ENCODE results near the gene NAT10.

DNA sequence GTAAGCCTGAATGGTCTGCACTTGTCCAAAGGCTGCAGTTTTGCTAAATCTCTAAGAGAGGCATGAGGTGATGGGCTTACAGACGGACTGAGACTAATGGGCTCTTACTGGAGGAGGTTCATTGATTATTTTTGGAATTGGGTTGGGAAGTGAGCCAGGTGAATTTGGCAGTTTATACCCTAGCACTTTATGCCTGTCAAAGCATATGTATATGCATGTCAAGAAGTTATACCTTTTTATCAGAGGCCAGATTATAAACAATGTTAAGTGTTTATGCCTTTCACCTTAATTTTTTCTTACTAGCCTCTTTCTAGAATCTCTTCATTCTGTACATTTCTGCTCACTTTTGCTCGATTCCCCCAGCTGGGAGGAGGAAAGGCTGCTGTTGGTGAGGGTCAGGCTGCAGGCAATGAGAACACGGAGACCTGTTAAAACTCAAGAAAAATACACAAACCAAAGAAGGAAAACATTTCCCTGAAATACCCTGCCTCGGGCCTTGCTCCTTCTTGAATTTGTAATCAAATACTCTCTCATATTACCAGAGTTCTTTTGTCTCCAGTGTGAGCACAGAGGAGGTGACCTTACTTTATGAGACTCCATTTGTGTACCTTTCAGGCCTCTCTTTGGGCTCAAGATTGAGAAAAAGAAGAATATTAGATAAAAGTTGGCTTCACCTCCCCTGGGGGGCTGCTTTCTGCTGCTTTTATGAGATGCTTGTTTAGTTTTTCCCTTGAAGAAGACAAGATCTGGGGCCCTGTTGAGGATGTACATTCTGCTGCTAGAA, 19.6 kb downstream of the NAT10 start:
- TF ChIP-seq, protein P1, sequence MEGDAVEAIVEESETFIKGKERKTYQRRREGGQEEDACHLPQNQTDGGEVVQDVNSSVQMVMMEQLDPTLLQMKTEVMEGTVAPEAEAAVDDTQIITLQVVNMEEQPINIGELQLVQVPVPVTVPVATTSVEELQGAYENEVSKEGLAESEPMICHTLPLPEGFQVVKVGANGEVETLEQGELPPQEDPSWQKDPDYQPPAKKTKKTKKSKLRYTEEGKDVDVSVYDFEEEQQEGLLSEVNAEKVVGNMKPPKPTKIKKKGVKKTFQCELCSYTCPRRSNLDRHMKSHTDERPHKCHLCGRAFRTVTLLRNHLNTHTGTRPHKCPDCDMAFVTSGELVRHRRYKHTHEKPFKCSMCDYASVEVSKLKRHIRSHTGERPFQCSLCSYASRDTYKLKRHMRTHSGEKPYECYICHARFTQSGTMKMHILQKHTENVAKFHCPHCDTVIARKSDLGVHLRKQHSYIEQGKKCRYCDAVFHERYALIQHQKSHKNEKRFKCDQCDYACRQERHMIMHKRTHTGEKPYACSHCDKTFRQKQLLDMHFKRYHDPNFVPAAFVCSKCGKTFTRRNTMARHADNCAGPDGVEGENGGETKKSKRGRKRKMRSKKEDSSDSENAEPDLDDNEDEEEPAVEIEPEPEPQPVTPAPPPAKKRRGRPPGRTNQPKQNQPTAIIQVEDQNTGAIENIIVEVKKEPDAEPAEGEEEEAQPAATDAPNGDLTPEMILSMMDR (conservative IDR thresholded peaks at IDR 0.05; ENCODE audit: low read depth in 2 of 2) = no peak
- TF ChIP-seq EZH2 (IDR thresholded peaks at IDR 0.05; ENCODE audit: low read depth, unreplicated experiment) (no peak), EZH2phosphoT487 (IDR thresholded peaks at IDR 0.05; ENCODE audit: unreplicated experiment) (no peak), ZNF114 (CRISPR knock-in tag; IDR thresholded peaks at IDR 0.05) (no peak), POLR2AphosphoS5 (IDR thresholded peaks at IDR 0.05; ENCODE audit: low read depth) (no peak), JUNB (IDR thresholded peaks at IDR 0.05; ENCODE audit: unreplicated experiment) (no peak), ZNF331 (CRISPR knock-in tag; IDR thresholded peaks at IDR 0.05; ENCODE audit: low read depth) (no peak), STAT1 (IDR thresholded peaks at IDR 0.05; ENCODE audit: unreplicated experiment) (no peak), CREB1 (CRISPR knock-in tag; IDR thresholded peaks at IDR 0.05; ENCODE audit: low read depth) (no peak), NANOG (IDR thresholded peaks at IDR 0.05; ENCODE audit: borderline replicate concordance) (no peak)
- TF ChIP-seq, protein P2, sequence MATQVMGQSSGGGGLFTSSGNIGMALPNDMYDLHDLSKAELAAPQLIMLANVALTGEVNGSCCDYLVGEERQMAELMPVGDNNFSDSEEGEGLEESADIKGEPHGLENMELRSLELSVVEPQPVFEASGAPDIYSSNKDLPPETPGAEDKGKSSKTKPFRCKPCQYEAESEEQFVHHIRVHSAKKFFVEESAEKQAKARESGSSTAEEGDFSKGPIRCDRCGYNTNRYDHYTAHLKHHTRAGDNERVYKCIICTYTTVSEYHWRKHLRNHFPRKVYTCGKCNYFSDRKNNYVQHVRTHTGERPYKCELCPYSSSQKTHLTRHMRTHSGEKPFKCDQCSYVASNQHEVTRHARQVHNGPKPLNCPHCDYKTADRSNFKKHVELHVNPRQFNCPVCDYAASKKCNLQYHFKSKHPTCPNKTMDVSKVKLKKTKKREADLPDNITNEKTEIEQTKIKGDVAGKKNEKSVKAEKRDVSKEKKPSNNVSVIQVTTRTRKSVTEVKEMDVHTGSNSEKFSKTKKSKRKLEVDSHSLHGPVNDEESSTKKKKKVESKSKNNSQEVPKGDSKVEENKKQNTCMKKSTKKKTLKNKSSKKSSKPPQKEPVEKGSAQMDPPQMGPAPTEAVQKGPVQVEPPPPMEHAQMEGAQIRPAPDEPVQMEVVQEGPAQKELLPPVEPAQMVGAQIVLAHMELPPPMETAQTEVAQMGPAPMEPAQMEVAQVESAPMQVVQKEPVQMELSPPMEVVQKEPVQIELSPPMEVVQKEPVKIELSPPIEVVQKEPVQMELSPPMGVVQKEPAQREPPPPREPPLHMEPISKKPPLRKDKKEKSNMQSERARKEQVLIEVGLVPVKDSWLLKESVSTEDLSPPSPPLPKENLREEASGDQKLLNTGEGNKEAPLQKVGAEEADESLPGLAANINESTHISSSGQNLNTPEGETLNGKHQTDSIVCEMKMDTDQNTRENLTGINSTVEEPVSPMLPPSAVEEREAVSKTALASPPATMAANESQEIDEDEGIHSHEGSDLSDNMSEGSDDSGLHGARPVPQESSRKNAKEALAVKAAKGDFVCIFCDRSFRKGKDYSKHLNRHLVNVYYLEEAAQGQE (IDR thresholded peaks at IDR 0.05; ENCODE audit: unreplicated experiment) = no peak
- TF ChIP-seq, protein P3, sequence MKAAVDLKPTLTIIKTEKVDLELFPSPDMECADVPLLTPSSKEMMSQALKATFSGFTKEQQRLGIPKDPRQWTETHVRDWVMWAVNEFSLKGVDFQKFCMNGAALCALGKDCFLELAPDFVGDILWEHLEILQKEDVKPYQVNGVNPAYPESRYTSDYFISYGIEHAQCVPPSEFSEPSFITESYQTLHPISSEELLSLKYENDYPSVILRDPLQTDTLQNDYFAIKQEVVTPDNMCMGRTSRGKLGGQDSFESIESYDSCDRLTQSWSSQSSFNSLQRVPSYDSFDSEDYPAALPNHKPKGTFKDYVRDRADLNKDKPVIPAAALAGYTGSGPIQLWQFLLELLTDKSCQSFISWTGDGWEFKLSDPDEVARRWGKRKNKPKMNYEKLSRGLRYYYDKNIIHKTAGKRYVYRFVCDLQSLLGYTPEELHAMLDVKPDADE (IDR thresholded peaks at IDR 0.05) = no peak
- TF ChIP-seq, protein P4, sequence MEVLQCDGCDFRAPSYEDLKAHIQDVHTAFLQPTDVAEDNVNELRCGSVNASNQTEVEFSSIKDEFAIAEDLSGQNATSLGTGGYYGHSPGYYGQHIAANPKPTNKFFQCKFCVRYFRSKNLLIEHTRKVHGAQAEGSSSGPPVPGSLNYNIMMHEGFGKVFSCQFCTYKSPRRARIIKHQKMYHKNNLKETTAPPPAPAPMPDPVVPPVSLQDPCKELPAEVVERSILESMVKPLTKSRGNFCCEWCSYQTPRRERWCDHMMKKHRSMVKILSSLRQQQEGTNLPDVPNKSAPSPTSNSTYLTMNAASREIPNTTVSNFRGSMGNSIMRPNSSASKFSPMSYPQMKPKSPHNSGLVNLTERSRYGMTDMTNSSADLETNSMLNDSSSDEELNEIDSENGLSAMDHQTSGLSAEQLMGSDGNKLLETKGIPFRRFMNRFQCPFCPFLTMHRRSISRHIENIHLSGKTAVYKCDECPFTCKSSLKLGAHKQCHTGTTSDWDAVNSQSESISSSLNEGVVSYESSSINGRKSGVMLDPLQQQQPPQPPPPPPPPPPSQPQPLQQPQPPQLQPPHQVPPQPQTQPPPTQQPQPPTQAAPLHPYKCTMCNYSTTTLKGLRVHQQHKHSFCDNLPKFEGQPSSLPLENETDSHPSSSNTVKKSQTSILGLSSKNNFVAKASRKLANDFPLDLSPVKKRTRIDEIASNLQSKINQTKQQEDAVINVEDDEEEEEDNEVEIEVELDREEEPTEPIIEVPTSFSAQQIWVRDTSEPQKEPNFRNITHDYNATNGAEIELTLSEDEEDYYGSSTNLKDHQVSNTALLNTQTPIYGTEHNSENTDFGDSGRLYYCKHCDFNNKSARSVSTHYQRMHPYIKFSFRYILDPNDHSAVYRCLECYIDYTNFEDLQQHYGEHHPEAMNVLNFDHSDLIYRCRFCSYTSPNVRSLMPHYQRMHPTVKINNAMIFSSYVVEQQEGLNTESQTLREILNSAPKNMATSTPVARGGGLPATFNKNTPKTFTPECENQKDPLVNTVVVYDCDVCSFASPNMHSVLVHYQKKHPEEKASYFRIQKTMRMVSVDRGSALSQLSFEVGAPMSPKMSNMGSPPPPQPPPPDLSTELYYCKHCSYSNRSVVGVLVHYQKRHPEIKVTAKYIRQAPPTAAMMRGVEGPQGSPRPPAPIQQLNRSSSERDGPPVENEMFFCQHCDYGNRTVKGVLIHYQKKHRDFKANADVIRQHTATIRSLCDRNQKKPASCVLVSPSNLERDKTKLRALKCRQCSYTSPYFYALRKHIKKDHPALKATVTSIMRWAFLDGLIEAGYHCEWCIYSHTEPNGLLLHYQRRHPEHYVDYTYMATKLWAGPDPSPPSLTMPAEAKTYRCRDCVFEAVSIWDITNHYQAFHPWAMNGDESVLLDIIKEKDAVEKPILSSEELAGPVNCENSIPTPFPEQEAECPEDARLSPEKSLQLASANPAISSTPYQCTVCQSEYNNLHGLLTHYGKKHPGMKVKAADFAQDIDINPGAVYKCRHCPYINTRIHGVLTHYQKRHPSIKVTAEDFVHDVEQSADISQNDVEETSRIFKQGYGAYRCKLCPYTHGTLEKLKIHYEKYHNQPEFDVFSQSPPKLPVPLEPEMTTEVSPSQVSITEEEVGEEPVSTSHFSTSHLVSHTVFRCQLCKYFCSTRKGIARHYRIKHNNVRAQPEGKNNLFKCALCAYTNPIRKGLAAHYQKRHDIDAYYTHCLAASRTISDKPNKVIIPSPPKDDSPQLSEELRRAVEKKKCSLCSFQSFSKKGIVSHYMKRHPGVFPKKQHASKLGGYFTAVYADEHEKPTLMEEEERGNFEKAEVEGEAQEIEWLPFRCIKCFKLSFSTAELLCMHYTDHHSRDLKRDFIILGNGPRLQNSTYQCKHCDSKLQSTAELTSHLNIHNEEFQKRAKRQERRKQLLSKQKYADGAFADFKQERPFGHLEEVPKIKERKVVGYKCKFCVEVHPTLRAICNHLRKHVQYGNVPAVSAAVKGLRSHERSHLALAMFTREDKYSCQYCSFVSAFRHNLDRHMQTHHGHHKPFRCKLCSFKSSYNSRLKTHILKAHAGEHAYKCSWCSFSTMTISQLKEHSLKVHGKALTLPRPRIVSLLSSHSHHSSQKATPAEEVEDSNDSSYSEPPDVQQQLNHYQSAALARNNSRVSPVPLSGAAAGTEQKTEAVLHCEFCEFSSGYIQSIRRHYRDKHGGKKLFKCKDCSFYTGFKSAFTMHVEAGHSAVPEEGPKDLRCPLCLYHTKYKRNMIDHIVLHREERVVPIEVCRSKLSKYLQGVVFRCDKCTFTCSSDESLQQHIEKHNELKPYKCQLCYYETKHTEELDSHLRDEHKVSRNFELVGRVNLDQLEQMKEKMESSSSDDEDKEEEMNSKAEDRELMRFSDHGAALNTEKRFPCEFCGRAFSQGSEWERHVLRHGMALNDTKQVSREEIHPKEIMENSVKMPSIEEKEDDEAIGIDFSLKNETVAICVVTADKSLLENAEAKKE (CRISPR knock-in tag; IDR thresholded peaks at IDR 0.05) = no peak
